Measurements from ENCODE around the gene SYNE4.

SYNE4 gene

GRCh38 chr19:36025541-36025940, 16.9 kb upstream of the SYNE4 start:
- no peak for FAIRE-seq

- FAIRE-seq: no peak
Observed at GRCh38 chr19:36023432-36023831, 14.8 kb upstream of the SYNE4 start.

DNA sequence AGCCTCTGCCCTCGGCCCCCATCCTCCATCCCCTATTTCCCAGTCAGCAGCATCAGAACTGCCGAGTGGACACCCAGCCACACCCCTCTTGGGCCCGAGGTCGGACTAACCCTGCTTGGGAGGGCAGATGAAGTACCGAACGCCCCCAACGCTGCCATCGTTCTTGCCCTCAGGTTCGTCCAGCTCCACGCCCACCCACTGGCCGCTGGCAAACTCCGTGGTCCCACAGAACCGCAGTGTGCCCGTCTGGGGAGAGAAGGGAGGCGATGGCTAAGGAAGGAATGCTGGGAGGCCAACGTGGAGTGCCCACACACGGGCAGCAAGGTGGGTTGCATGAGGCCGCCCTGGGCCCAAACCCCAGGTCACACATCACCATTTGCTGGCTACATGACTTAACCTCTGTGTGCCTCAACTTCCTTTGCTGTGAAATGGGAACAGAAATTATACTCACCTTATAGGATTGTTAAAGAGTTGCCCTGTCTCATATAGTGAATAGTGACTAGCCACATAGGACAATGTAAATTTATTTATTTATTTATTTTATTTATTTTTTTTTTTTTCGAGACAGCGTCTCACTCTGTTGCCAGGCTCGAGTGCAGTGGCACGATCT, 10.6 kb upstream of the SYNE4 start:
- no peak for FAIRE-seq

- FAIRE-seq: peak; percentile 99
Observed at GRCh38 chr19:36014012-36014924, 5.7 kb upstream of the SYNE4 start, which contains the start of gene ALKBH6. TSS of gene ALKBH6 (minus strand) at chr19:36014213. CDS start at chr19:36013397, 816 bp downstream.

- no peak for FAIRE-seq
Observed at GRCh38 chr19:36013280-36014011, 4.8 kb upstream of the SYNE4 start.

DNA sequence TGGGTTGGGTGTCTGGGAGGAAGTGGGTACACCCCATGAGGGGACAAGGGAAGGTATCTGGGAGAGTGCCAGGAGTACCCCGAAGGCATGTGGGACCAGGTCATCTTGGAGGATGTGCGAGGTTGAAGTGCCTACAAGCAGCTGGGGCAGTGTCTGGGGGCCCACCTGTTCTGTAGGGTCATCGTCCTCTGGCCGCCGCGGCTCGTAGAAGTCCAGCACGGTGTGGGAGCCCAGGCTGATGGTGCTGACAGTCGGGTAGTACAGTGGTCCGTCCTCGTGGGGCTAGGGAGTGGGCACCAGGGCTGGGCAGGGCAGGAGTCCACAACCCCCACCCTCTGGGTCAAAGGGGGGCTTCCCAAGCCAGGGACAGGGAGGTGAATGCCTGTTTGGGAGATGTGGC, 1.8 kb upstream of the SYNE4 start:
- FAIRE-seq: no peak

GRCh38 chr19:36009633-36010379, 1.2 kb upstream of the SYNE4 start:
- FAIRE-seq: no peak

- no peak for FAIRE-seq
Observed at GRCh38 chr19:36009220-36009619, 607 bp upstream of the SYNE4 start.

GRCh38 chr19:36006955-36007354, 1.7 kb downstream of the SYNE4 start:
- no peak for FAIRE-seq

DNA sequence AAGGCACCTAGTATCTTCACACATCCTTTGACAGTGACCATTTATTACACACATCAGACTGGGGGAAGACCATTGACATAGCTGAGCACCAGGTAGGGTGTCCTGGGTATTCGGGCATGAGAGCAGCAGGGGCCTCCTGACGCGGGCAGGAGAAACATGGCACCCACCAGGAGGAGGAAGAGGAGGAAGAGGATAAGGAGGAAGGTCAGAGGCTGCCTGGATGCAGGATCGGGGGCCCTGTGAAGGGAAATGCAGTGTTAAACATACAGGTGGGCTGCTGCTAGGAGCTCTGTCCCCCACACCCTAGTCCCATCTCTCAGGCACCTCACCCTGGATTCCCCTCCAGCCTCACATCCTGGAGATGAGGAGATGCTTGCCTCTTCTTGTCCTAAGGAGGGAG, 5.3 kb downstream of the SYNE4 start:
- FAIRE-seq: no peak

GRCh38 chr19:36001605-36002004, 7.0 kb downstream of the SYNE4 start:
- no peak for FAIRE-seq

- FAIRE-seq: no peak
Observed at GRCh38 chr19:35996777-35997176, 11.8 kb downstream of the SYNE4 start.

GRCh38 chr19:35995048-35995993, 13.3 kb downstream of the SYNE4 start, which contains the start of gene SDHAF1:
TSS of gene SDHAF1 (plus strand) at chr19:35995188. CDS start at chr19:35995275, 87 bp downstream.
- peak; percentile 95 for FAIRE-seq

DNA sequence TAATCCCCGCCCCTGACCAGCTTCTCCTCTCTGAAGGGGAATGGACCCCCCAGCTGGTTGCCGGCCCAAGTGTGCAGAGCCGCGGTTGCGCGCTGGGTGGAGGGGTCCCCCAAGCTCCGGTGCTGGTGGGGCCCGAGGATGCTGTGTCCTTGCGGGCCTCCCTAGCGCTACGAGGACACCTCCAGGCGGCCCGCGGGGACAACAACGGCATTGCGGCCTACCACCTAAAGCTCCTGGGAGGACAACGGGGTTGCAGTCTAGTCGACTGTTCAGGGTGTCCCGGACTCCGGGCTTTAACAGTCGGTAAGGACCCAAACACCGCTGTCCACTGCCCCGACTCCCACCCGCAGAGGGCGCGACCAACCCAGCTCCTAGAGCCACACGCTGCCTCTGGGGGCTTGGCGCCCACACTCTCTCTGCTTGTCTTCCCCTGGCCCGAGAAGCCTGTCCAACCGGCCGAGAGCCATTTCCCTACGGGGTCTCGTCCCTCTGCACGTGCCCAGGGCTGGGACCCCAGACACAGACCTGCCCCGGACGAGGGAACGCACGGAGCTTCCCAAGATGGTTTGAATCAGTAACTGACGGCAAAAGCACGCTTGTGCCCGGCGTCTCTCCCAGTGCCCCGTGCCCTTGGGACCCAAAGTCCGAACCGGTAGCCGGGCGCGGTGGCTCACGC, 14.6 kb downstream of the SYNE4 start:
- no peak for FAIRE-seq

DNA sequence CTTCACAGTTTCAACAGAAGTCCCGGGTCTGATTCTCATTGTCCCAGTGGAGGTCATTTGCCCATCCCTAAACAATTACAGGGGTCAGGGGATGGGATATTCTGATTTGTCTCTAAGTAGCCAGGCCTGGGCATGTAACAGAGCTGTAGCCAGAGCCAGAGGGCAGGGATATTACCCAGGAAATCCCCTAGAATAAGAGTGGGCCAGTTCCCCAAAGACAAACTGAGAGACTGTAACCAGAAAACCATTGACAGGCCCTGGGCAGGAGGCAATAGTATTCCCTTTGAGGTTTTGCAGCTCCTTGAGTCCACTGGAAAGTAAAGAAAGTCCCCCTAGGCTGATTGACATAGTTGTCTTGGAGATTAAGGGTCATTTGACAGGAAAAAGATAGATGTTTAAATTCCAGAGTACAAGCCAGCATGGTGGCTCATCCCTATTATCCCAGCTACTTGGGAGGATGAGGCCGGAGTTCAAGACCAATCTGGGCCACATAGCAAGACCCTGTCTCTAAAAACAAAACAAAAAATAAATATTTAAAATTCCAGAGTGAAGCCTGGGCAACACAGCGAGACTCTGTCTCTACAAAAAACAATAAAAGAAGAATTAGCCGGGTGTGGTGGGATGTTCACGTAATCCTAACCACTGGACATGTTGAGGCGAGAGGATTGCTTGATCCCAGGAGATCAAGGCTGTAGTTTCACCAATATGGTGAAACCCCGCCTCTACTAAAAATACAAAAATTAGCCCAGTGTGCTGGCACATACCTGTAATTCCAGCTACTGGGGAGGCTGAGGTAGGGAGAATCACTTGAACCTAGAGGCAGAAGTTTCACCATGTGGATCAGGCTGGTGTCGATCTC, 15.5 kb downstream of the SYNE4 start:
- FAIRE-seq: no peak

DNA sequence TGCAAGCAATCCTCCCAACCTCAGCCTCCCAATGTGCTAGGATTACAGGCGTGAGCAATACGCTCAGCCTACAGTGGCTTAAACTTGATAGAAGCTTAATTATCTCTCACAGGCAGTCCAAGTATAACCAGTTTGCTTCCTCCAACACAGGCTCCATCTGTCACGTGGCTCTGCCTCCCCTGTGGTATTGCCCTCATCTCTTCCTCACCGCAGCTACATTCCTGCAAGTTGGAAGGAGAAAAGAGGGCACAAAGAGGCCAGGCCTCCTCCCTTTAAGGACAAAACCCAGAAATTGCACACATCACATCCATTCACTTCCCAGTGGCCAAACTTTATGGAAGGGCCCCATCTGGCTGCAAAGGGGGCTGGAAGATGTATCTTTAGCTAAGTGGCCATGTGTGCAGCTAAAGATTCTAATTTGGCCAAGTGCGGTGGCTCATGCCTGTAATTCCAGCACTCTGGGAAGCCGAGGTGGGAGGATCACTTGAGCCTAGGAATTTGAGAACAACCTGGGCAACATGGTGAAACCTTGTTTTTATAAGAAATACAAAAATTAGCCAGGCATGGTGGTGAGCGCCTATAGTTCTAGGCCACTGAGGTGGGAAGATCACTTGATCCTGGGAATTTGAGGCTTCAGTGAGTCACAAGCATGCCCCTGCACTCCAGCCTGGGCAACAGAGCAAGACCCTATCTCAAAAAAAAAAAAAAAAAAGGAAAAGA, 16.7 kb downstream of the SYNE4 start:
- no peak for FAIRE-seq

DNA sequence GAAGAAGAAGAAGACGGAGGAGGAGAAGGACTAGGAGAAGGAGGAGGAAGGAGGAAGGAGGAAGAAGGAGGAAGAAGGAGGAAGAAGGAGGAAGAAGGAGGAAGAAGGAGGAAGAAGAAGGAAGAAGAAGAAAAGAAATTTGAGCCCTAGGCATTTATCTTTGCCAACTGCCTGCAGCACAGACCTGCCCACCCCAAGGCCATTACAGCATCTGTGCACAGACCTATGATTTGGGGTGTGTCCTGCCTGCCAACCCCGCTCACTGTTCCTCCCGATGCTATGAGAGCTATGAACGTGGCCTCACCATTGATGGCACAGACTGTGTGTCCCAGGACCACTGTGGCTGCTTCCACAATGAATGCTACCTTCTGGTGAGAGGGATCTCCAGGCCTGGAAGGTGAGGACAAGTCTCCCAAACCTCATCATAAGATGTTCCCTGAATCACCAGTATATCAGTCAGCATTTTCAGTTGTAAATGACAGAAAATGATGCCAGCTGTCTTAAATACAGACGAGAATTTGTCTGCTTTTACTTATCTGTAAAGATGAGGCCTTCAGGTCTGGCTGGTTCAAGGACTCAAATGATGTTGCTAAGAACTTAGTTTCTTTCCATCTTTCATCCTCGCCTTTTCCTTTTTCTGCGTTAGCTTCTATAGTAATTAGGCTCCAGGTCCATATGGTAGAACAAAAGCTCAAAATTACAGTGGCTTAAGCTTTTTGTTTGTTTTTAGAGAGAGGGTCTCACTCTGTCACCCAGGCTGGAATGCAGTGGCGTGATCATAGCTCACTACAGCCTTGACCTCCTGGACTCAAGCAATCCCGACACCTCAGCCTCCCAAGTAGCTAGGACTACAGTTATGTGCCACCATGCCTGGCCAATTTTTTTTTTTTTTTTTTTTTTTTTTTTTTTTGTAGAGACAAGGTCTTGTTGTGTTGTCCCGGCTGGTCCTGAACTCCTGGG, 17.6 kb downstream of the SYNE4 start:
- no peak for FAIRE-seq

DNA sequence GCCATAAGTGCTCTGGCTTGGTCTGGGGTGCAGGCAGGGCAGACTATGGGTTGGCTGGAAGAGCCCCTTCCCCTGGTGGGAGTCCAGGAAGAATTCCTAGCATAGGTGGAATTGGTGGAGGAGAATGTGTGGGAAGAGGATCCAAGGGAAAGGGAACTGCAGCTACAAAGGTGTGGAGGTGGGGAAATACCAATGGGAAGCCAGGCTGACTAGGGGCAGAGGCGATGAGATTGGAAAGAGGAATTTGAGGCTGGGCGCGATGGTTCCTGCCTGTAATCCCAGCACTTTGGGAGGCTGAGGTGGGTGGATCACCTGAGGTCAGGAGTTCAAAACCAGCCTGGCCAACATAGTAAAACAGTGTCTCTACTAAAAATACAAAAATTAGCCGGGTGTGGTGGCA, 18.5 kb downstream of the SYNE4 start:
- no peak for FAIRE-seq

Data from A204.1 (cell line).